Measurements from ENCODE around the gene PCSK9. TPM values are rescaled to one million over a fixed set of nuclear protein-coding genes. Genes with fewer than 3 reads are reported as not detected.

Gene PCSK9
- total and polyA plus RNA-seq, 2 experiments from 2014 or later = 23.5 to 31.4 TPM

- no peaks in the 10 kb centered on the region for H3K9me3 ChIP-seq (ENCODE audit: low read depth)
- no peak for DNase-seq (ENCODE audit: low spot score)
- H3K9me2 ChIP-seq (replicated peaks; ENCODE audit: insufficient read depth) = no peaks in the 10 kb centered on the region
- H4K20me1 ChIP-seq (ENCODE audit: insufficient read depth, poor library complexity, severe bottlenecking) = no peaks in the 10 kb centered on the region
- WGBS (ENCODE audit: low lambda C conversion rate, missing lambda C conversion rate) = 61% methylated on average over 11 of the region's 12 CpGs
- peaks cover 14% of the 10 kb centered on the region for H3K27me3 ChIP-seq
- no peaks in the 10 kb centered on the region for H3K36me3 ChIP-seq (replicated peaks; ENCODE audit: insufficient read depth, low read depth)
- H3K27ac ChIP-seq = no peak overlapping the region
- H3K4me1 ChIP-seq (ENCODE audit: insufficient read depth) = peaks cover 4% of the 10 kb centered on the region
- H3K79me2 ChIP-seq = no peaks in the 10 kb centered on the region
- no peak overlapping the region for H3K4me3 ChIP-seq
- no peak overlapping the region for H3K4me2 ChIP-seq
- TF ChIP-seq CTCF (IDR thresholded peaks at IDR 0.05; ENCODE audit: poor library complexity) (no peak), EZH2 (IDR thresholded peaks at IDR 0.05; ENCODE audit: borderline replicate concordance) (no peak), EZH2phosphoT487 (IDR thresholded peaks at IDR 0.05; ENCODE audit: low read depth, severe bottlenecking, unreplicated experiment) (no peak)
- H2AFZ ChIP-seq = no peak overlapping the region
Observed at GRCh38 chr1:54991939-54992338, 47.4 kb upstream of the PCSK9 start.

GRCh38 chr1:54993140-54993539 lies 46.2 kb upstream of the PCSK9 start:
- Histone ChIP-seq H2AFZ (no peak overlapping the region), H4K20me1 (ENCODE audit: insufficient read depth, poor library complexity, severe bottlenecking) (no peaks in the 10 kb centered on the region), H3K4me1 (ENCODE audit: insufficient read depth) (peaks cover 6% of the 10 kb centered on the region), H3K36me3 (replicated peaks; ENCODE audit: insufficient read depth, low read depth) (no peaks in the 10 kb centered on the region), H3K4me3 (no peak overlapping the region), H3K79me2 (no peaks in the 10 kb centered on the region), H3K4me2 (no peak overlapping the region), H3K27me3 (peaks cover 26% of the 10 kb centered on the region), H3K27ac (no peak overlapping the region), H3K9me2 (replicated peaks; ENCODE audit: insufficient read depth) (no peaks in the 10 kb centered on the region), H3K9me3 (ENCODE audit: low read depth) (no peaks in the 10 kb centered on the region)
- WGBS (ENCODE audit: low lambda C conversion rate, missing lambda C conversion rate) = 89% methylated on average over 6 of the region's 6 CpGs
- DNase-seq (ENCODE audit: low spot score) = no peak
- TF ChIP-seq EZH2 (IDR thresholded peaks at IDR 0.05; ENCODE audit: borderline replicate concordance) = no peak

GRCh38 chr1:54994355-54994990 lies 44.9 kb upstream of the PCSK9 start:
- H3K36me3 ChIP-seq (replicated peaks; ENCODE audit: insufficient read depth, low read depth) = no peaks in the 10 kb centered on the region
- no peak overlapping the region for H2AFZ ChIP-seq
- peaks cover 29% of the 10 kb centered on the region for H3K27me3 ChIP-seq
- no peak overlapping the region for H3K4me2 ChIP-seq
- H3K4me3 ChIP-seq = no peak overlapping the region
- H4K20me1 ChIP-seq (ENCODE audit: insufficient read depth, poor library complexity, severe bottlenecking) = no peaks in the 10 kb centered on the region
- H3K9me2 ChIP-seq (replicated peaks; ENCODE audit: insufficient read depth) = no peaks in the 10 kb centered on the region
- H3K27ac ChIP-seq = no peak overlapping the region
- H3K79me2 ChIP-seq = no peaks in the 10 kb centered on the region
- no peaks in the 10 kb centered on the region for H3K9me3 ChIP-seq (ENCODE audit: low read depth)
- H3K4me1 ChIP-seq (ENCODE audit: insufficient read depth) = peaks cover 6% of the 10 kb centered on the region
- DNase-seq (ENCODE audit: low spot score) = no peak
- no peak for TF ChIP-seq CTCF (IDR thresholded peaks at IDR 0.05; ENCODE audit: poor library complexity)
- WGBS (ENCODE audit: low lambda C conversion rate, missing lambda C conversion rate) = 64% methylated on average over 6 of the region's 6 CpGs

GRCh38 chr1:54995013-54995760 lies 44.2 kb upstream of the PCSK9 start:
- H3K4me2 ChIP-seq = no peak overlapping the region
- no peaks in the 10 kb centered on the region for H4K20me1 ChIP-seq (ENCODE audit: insufficient read depth, poor library complexity, severe bottlenecking)
- no peaks in the 10 kb centered on the region for H3K9me2 ChIP-seq (replicated peaks; ENCODE audit: insufficient read depth)
- no peak overlapping the region for H3K4me3 ChIP-seq
- H2AFZ ChIP-seq = no peak overlapping the region
- DNase-seq (ENCODE audit: low spot score) = no peak
- H3K79me2 ChIP-seq = no peaks in the 10 kb centered on the region
- TF ChIP-seq EZH2phosphoT487 (IDR thresholded peaks at IDR 0.05; ENCODE audit: low read depth, severe bottlenecking, unreplicated experiment) = no peak
- no peak for TF ChIP-seq EZH2 (IDR thresholded peaks at IDR 0.05; ENCODE audit: borderline replicate concordance)
- TF ChIP-seq CTCF (IDR thresholded peaks at IDR 0.05; ENCODE audit: poor library complexity) = no peak
- H3K27me3 ChIP-seq = peaks cover 29% of the 10 kb centered on the region
- no peaks in the 10 kb centered on the region for H3K36me3 ChIP-seq (replicated peaks; ENCODE audit: insufficient read depth, low read depth)
- no peaks in the 10 kb centered on the region for H3K9me3 ChIP-seq (ENCODE audit: low read depth)
- no peak overlapping the region for H3K27ac ChIP-seq
- WGBS (ENCODE audit: low lambda C conversion rate, missing lambda C conversion rate) = 54% methylated on average over 12 of the region's 12 CpGs
- H3K4me1 ChIP-seq (ENCODE audit: insufficient read depth) = peaks cover 6% of the 10 kb centered on the region
